ENCODE results near the gene ZNF747.

The ZNF747 gene

GRCh38 chr16:30519120-30520049 lies 15.3 kb downstream of the ZNF747 start:
- TF ChIP-seq TSHZ2 (CRISPR knock-in tag; IDR thresholded peaks at IDR 0.05) (no peak), GLIS3 (CRISPR knock-in tag; IDR thresholded peaks at IDR 0.05) (no peak), PPARA (CRISPR knock-in tag; IDR thresholded peaks at IDR 0.05; ENCODE audit: borderline replicate concordance) (no peak), TOX (CRISPR knock-in tag; IDR thresholded peaks at IDR 0.05; ENCODE audit: borderline replicate concordance) (no peak), CREB5 (CRISPR knock-in tag; IDR thresholded peaks at IDR 0.05; ENCODE audit: low read depth) (no peak), CSRNP3 (CRISPR knock-in tag; IDR thresholded peaks at IDR 0.05) (no peak), POU6F1 (CRISPR knock-in tag; IDR thresholded peaks at IDR 0.05; ENCODE audit: borderline replicate concordance, low read depth) (no peak), BACH2 (CRISPR knock-in tag; IDR thresholded peaks at IDR 0.05; ENCODE audit: borderline replicate concordance) (no peak), ISL1 (CRISPR knock-in tag; IDR thresholded peaks at IDR 0.05) (no peak), ZFP3 (CRISPR knock-in tag; IDR thresholded peaks at IDR 0.05) (no peak), TCF4 (CRISPR knock-in tag; IDR thresholded peaks at IDR 0.05; ENCODE audit: borderline replicate concordance) (no peak), ARNTL (CRISPR knock-in tag; IDR thresholded peaks at IDR 0.05; ENCODE audit: borderline replicate concordance, low read depth) (no peak), ZC3H10 (CRISPR knock-in tag; IDR thresholded peaks at IDR 0.05) (no peak), OSR1 (CRISPR knock-in tag; IDR thresholded peaks at IDR 0.05) (no peak), ZNF565 (CRISPR knock-in tag; conservative IDR thresholded peaks at IDR 0.05; ENCODE audit: low read depth) (no peak), RARB (CRISPR knock-in tag; IDR thresholded peaks at IDR 0.05) (no peak), PATZ1 (CRISPR knock-in tag; IDR thresholded peaks at IDR 0.05; ENCODE audit: borderline replicate concordance) (no peak)
- no peak for ATAC-seq

GRCh38 chr16:30518552-30518951 lies 16.1 kb downstream of the ZNF747 start:
- TF ChIP-seq ZNF8 (CRISPR knock-in tag; IDR thresholded peaks at IDR 0.05) (no peak), CSRNP3 (CRISPR knock-in tag; IDR thresholded peaks at IDR 0.05) (no peak)
- no peak for ATAC-seq

Measured in SK-N-SH treated with all-trans-retinoic acid at 6 μM for 48 hours (cell line).